T-helper 2 cell treated with Interferon-gamma antibody and Interleukin-4, amounts not matched to agents 100 ng/mL and 5 ng/mL, for 36 hours (primary cell): Measurements from ENCODE around the gene TBC1D10A. TPM values are rescaled to one million over a fixed set of nuclear protein-coding genes. Genes with fewer than 3 reads are reported as not detected.

Experiments
- intact Hi-C: fragments of 100-400 bp; cut with micrococcal nuclease; formaldehyde crosslinking; loops from one replicate; pipeline ENCODE4 v1.15.1; 2023
- total RNA-seq: library from RNA; stranded (reverse); gene quantifications from 2 replicates; pipeline ENCODE4 v1.2.3, GENCODE V29; 2022

The TBC1D10A gene
- total RNA-seq, 1 donor from 2014 or later = 46.6 TPM

GRCh38 chr22:30304495-30305244, 22.1 kb downstream of the TBC1D10A start:
- intact Hi-C loops = loop anchor here (1.0 kb wide), 1 partner anchor 22 kb away; the partner anchor contains the start of gene TBC1D10A

DNA sequence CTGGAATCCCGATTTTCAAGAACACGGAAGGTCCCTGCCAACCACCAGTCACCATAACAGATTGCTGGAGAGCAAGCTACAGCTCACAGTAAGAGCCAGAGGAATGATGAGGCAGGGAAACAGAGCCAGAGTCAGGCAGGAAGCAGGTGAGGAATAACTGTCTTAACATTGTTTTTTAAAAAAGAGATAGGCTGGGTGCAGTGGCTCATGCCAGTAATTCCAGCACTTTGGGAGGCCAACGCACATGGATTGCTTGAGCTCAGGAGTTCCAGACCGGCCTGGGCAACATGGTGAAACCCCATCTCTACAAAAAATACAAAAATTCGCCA, 24.0 kb downstream of the TBC1D10A start:
- intact Hi-C loops = no loop called here

GRCh38 chr22:30301995-30302809, 24.5 kb downstream of the TBC1D10A start:
- intact Hi-C loops = no loop called here

DNA sequence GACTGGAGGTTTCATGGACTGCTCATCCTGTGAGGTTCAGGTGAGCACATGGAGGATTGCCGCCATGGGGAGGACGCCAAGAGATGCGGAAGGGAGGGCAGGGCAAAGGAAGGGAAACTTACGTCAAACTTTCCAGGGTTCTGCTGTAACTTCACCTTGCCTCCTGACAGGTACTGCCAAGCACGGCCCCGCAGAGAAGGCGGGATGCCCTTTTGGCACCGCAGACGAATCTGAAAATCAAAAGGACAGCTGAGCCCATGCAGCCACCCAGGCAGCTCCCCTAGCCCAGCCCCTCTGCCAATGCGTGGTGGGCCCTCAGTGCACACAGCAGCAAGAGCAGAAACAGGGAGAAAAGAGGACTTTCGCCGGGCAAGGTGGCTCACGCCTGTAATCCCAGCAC, 27.4 kb downstream of the TBC1D10A start:
- intact Hi-C loops = no loop called here

DNA sequence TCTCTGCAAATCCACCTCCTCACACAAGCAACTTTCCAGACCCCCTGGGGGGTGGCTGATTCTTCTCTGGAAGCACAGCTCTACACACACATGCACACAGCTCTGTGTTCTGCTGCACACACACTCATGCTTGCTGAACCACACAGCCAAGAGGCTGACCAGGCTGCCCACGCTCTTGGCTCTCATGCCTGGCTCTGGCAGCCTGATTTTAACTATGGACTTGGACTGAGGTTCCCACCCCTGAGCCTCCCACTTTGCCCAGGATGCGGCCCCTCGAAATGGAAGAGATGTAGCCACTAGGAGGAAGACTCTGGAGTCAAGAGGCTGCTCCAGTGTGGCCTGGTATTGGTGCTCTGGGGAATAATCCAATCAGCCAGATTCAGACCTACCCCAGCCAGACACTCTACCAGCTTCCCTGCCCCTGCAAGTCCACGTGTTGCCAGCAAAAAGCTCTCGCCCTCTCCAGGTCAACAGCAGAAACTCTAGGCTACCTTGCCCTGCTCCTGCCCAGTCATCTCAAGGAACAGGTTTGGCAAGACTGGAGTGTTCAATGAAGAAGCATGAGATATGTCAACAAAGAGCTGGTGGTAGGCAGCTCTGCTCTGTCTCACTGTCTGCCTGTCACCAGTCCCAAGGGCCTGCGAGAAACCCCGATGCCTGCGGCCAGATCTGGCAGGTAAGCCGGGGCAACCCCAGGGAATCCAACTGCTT, 28.6 kb downstream of the TBC1D10A start:
- intact Hi-C loops = no loop called here

GRCh38 chr22:30297276-30297990, 29.3 kb downstream of the TBC1D10A start:
- intact Hi-C loops = no loop called here

DNA sequence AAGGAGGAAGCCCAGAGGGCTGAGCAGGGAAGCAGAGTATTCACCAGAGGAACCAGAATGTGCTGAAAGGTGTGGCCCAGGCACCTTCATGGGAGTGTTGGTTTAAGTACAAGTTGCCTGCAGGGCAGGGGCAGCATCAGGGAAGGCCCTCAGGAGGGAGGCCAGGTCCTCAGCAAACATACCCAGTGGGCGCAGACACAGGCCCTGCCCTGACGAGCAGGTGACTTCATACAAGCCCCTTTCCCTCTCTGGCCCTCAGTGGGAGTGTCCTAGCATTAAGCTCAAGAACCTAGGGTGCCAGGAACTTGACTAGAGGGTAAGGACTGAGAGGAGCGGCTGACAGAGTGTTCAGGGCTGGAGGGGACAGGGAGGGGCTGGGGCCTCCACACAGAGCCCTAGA, 29.9 kb downstream of the TBC1D10A start:
- intact Hi-C loops = no loop called here

DNA sequence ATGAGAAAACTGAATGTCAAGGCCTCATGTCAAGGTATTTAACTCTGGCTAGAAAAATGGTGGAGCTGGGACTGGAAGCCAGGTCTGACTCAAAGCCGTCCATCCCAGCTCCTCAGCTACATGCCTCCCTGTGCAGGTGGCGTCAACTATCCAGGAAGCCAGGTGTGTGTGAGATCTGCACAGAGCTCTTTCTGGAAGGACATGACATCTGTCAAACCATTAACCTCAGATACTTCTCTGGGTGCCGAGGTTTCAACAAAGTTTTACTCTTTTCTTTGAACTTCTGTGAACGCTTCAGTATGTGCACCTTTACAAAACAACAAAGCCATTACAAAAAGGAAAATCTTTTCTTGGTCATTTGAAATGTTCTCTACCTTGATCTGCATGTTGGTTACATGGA, 30.4 kb downstream of the TBC1D10A start:
- intact Hi-C loops = no loop called here

GRCh38 chr22:30295576-30295975, 31.2 kb downstream of the TBC1D10A start:
- intact Hi-C loops = no loop called here

- intact Hi-C loops = no loop called here
Measured at GRCh38 chr22:30294830-30295229, 31.9 kb downstream of the TBC1D10A start.

GRCh38 chr22:30294066-30294465, 32.7 kb downstream of the TBC1D10A start:
- intact Hi-C loops = no loop called here

DNA sequence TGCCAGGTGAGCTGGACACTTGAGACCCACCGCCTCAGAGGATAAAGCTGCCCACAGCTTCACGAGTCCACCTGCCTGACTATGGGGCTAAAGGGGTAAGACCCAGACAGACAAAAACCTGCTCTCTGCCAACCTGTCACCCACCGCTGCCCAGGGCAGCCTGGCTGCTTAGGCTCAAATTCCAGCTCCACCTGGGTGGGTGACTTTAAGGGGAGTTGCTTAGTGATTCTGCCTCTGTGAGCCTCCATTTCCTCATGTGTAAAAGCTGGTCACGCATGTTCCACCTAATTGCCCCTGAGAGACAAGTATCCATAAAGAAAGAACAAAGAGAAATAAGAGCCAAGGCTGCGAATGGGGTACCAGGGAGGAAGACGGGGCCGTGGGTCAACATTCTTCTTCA, 33.7 kb downstream of the TBC1D10A start:
- intact Hi-C loops = no loop called here

GRCh38 chr22:30292069-30292970, 34.4 kb downstream of the TBC1D10A start:
- intact Hi-C loops = no loop called here

GRCh38 chr22:30291058-30291892, 35.5 kb downstream of the TBC1D10A start:
- intact Hi-C loops = no loop called here

DNA sequence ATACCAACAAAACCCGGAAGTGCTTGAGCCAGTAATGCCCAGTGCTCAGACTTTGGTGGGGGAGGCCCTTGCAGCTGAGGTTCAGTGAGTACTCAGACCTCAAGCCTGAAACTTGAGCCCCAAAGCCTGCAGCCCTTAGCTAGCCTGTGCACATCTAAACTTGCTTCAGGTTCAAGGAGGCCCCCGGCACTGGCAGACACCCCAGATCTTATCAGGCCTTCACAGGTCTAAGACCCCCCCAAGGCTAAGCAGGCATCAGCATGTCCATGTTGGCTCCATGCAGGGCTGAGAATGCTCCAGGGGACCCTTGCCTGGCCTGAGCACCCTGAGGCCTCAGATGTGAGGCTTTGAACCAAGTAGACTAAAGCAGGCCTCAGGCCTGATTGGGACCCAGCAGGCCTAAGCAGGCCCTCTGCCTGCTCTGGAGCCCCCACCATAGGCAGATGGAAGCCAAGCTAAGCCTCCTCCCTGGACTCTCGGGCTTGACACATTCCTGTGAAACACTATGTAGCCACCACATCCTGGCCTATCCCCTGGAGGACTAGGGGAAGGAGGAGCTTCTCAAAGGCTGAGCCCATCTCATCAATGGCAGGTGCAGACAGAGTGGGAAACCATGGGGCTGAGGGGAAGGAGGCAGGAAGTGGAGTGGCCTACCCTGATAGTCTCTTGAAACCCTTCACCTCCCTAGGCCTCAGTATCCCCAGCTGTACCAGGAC, 36.2 kb downstream of the TBC1D10A start:
- intact Hi-C loops = no loop called here

DNA sequence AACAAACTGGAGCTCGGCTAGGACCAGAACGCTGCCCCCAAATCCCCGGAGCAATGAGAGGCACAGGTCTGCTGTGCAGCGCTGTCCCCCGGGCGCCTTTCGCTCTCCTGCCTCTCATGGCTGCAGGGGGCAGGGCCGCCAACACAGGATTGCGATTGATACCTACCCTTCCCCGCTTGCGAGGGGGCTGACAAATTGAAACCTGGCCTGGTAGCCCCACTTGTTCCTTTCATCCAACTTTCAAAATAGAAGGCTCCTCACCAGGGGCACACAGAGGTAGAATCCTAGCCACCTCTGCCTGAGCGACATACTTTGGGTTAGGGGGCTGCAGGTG, 36.8 kb downstream of the TBC1D10A start:
- intact Hi-C loops = loop anchor here (1.0 to 2.0 kb wide), 5 partner anchors 16 to 1003 kb away; partner anchors contain the start of genes PIK3IP1 and SF3A1

DNA sequence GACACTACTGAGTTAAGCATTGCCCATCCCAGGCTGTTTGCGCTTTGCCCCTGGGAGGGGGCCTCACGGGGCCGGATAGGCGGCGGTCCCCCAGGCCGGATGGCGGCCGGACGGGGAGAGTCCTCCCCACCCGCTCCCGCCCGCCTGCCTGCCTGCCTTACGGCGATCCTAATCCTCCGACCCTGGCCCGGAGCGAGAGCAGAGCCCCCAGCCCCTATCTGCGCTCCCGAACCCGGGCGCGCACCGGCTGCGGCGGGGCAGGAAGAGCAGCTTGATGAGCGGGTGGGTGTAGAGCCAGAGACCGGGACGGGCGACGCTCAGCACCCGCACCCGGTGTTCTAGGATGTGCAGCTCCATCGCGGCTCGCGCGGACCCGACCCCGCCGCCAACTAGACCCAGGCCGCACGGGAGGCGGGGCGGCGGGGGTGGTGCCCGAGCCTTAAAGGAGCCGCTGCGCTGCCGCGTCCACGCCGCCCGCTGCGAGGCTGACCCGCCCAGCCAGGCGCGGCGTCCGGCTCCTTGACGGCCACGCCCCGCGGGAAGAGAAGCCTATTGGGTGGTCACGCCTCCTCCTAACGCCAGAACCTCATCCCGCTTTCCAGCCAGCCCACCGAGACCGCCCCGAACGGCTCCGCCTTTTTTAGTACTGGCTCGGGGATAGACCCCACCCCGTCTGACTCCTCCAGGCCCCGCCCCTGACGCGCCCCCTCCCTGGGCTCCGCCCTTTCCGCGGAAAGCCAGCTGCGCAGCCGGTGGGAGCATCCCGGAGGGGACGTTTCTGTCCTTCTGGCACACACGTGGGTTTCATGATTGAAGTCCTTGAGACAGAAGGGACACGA, 37.4 kb downstream of the TBC1D10A start, which contains the start of gene CASTOR1:
Gene CASTOR1 (minus strand): TSS at position 365 of the 839 bp plus-strand sequence. CDS start 8 bp downstream, at position 357.
- intact Hi-C loops = loop anchor here (1.0 to 2.0 kb wide), 5 partner anchors 17 to 1003 kb away; partner anchors contain the start of genes PIK3IP1 and SF3A1
